HUES64 (cell line): Measurements from ENCODE around the gene TMEM132D.

Experiments
- H3K27ac ChIP-seq: 2 replicates; pipeline ENCODE4 v1.7.0; 2013; ENCODE audit warnings: low read depth, low read length, inconsistent platforms
- H3K27me3 ChIP-seq: 2 replicates; pipeline ENCODE4 v1.6.1; 2013; ENCODE audit warnings: mild to moderate bottlenecking, low read length; ENCODE audit not compliant: insufficient read depth
- H3K36me3 ChIP-seq: 2 replicates; pipeline ENCODE4 v1.6.1; 2013; ENCODE audit warnings: mild to moderate bottlenecking, low read length; ENCODE audit not compliant: insufficient read depth
- H3K4me1 ChIP-seq: 2 replicates; pipeline ENCODE4 v1.6.1; 2013; ENCODE audit warnings: mild to moderate bottlenecking, low read length, moderate library complexity; ENCODE audit not compliant: insufficient read depth
- H3K4me3 ChIP-seq: 2 replicates; pipeline ENCODE4 v1.5.1; 2013; ENCODE audit warnings: mild to moderate bottlenecking, low read length, moderate library complexity
- H3K9ac ChIP-seq: 2 replicates; pipeline ENCODE4 v1.6.1; 2013; ENCODE audit warnings: mild to moderate bottlenecking, low read depth, low read length
- H3K9me3 ChIP-seq: 2 replicates; pipeline ENCODE4 v1.6.1; 2013; ENCODE audit warnings: low read depth, low read length; ENCODE audit not compliant: insufficient read depth
- WGBS: fragments of 150-250, 120-280 bp; methylation state at CpG from one replicate; pipeline ENCODE4 v1.1.7; 2013; ENCODE audit warnings: missing lambda C conversion rate; 5-methylcytosine and 5-hydroxymethylcytosine counted together

TMEM132D gene

GRCh38 chr12:129662234-129662633 is 241.6 kb downstream of the TMEM132D start:
- no peaks in the 10 kb centered on the region for H3K36me3 ChIP-seq
- 95% methylated on average over 9 of the region's 9 CpGs for WGBS
- H3K27me3 ChIP-seq = no peaks in the 10 kb centered on the region
- H3K9ac ChIP-seq = no peak overlapping the region
- H3K4me3 ChIP-seq = no peak overlapping the region
- no peak overlapping the region for H3K27ac ChIP-seq
- H3K4me1 ChIP-seq = peaks cover 29% of the 10 kb centered on the region
- peaks cover 2% of the 10 kb centered on the region; the same call in 1 of the 2 replicates for H3K9me3 ChIP-seq

- Histone ChIP-seq H3K4me1 (peaks cover 37% of the 10 kb centered on the region), H3K27me3 (no peaks in the 10 kb centered on the region), H3K27ac (peak overlapping the region; percentile 38; the same call in 1 of the 2 replicates), H3K36me3 (no peaks in the 10 kb centered on the region), H3K9ac (no peak overlapping the region), H3K4me3 (no peak overlapping the region), H3K9me3 (peaks cover 2% of the 10 kb centered on the region; the same call in 1 of the 2 replicates)
- WGBS = 43% methylated on average over 7 of the region's 7 CpGs
Measured at GRCh38 chr12:129660946-129661345, 242.9 kb downstream of the TMEM132D start.

GRCh38 chr12:129659961-129660622 is 243.7 kb downstream of the TMEM132D start:
- Histone ChIP-seq H3K27ac (peak overlapping the region; percentile 3; the same call in 1 of the 2 replicates), H3K4me3 (no peak overlapping the region), H3K27me3 (no peaks in the 10 kb centered on the region), H3K9me3 (peaks cover 2% of the 10 kb centered on the region; the same call in 1 of the 2 replicates), H3K36me3 (no peaks in the 10 kb centered on the region), H3K9ac (no peak overlapping the region), H3K4me1 (peaks cover 33% of the 10 kb centered on the region)
- 87% methylated on average over 9 of the region's 9 CpGs for WGBS

- H3K4me1 ChIP-seq = peaks cover 30% of the 10 kb centered on the region
Measured at GRCh38 chr12:129657179-129657578, 246.6 kb downstream of the TMEM132D start.

GRCh38 chr12:129651951-129652350 is 251.9 kb downstream of the TMEM132D start:
- no peak overlapping the region for H3K9ac ChIP-seq
- 94% methylated on average over 6 of the region's 6 CpGs for WGBS

More at GRCh38 chr12:129657179-129657578, 246.6 kb downstream of the TMEM132D start:
- H3K9ac ChIP-seq = 0 out of 2 replicates have a peak overlapping the region, but pooled peaks have one; percentile 8
- 38% methylated on average over 3 of the region's 4 CpGs for WGBS
- peaks cover 4% of the 10 kb centered on the region; the same call in 1 of the 2 replicates for H3K9me3 ChIP-seq
- H3K36me3 ChIP-seq = no peaks in the 10 kb centered on the region
- H3K27ac ChIP-seq = 0 out of 2 replicates have a peak overlapping the region, but pooled peaks have one; percentile 20
- no peak overlapping the region for H3K4me3 ChIP-seq
- no peaks in the 10 kb centered on the region for H3K27me3 ChIP-seq

GRCh38 chr12:129641926-129642325 is 261.9 kb downstream of the TMEM132D start:
- 65% methylated on average over 6 of the region's 6 CpGs for WGBS
- H3K4me1 ChIP-seq = peaks cover 7% of the 10 kb centered on the region
- H3K27me3 ChIP-seq = no peaks in the 10 kb centered on the region
- H3K9me3 ChIP-seq = no peaks in the 10 kb centered on the region
- H3K36me3 ChIP-seq = no peaks in the 10 kb centered on the region
- no peak overlapping the region for H3K4me3 ChIP-seq
- H3K27ac ChIP-seq = no peak overlapping the region
- no peak overlapping the region for H3K9ac ChIP-seq

More at GRCh38 chr12:129651951-129652350, 251.9 kb downstream of the TMEM132D start:
- Histone ChIP-seq H3K9me3 (peaks cover 10% of the 10 kb centered on the region; the same call in 1 of the 2 replicates), H3K27me3 (no peaks in the 10 kb centered on the region), H3K4me1 (peaks cover 6% of the 10 kb centered on the region), H3K4me3 (no peak overlapping the region), H3K27ac (no peak overlapping the region), H3K36me3 (no peaks in the 10 kb centered on the region)

- H3K27me3 ChIP-seq = no peaks in the 10 kb centered on the region
- no peak overlapping the region for H3K27ac ChIP-seq
- no peak overlapping the region for H3K4me3 ChIP-seq
- no peaks in the 10 kb centered on the region for H3K9me3 ChIP-seq
- 31% methylated on average over 6 of the region's 6 CpGs for WGBS
- H3K36me3 ChIP-seq = no peaks in the 10 kb centered on the region
- peaks cover 56% of the 10 kb centered on the region for H3K4me1 ChIP-seq
- H3K9ac ChIP-seq = 0 out of 2 replicates have a peak overlapping the region, but pooled peaks have one; percentile 3
Measured at GRCh38 chr12:129635021-129635685, 268.7 kb downstream of the TMEM132D start.

- peaks cover 60% of the 10 kb centered on the region for H3K4me1 ChIP-seq
- no peak overlapping the region for H3K4me3 ChIP-seq
- H3K9me3 ChIP-seq = no peaks in the 10 kb centered on the region
- H3K27me3 ChIP-seq = no peaks in the 10 kb centered on the region
- no peak overlapping the region for H3K27ac ChIP-seq
- H3K9ac ChIP-seq = no peak overlapping the region
- H3K36me3 ChIP-seq = no peaks in the 10 kb centered on the region
- WGBS = 74% methylated on average over 6 of the region's 6 CpGs
Measured at GRCh38 chr12:129631316-129631715, 272.5 kb downstream of the TMEM132D start.

GRCh38 chr12:129629901-129630300 is 273.9 kb downstream of the TMEM132D start:
- no peak overlapping the region for H3K4me3 ChIP-seq

GRCh38 chr12:129622566-129622965 is 281.3 kb downstream of the TMEM132D start:
- H3K9me3 ChIP-seq = no peaks in the 10 kb centered on the region
- no peak overlapping the region for H3K9ac ChIP-seq
- H3K4me1 ChIP-seq = no peaks in the 10 kb centered on the region
- H3K27ac ChIP-seq = no peak overlapping the region
- no peak overlapping the region for H3K4me3 ChIP-seq
- 96% methylated on average over 4 of the region's 4 CpGs for WGBS
- no peaks in the 10 kb centered on the region for H3K27me3 ChIP-seq
- no peaks in the 10 kb centered on the region for H3K36me3 ChIP-seq

More at GRCh38 chr12:129629901-129630300, 273.9 kb downstream of the TMEM132D start:
- Histone ChIP-seq H3K27me3 (no peaks in the 10 kb centered on the region), H3K27ac (no peak overlapping the region), H3K4me1 (peaks cover 46% of the 10 kb centered on the region), H3K9me3 (no peaks in the 10 kb centered on the region), H3K9ac (no peak overlapping the region), H3K36me3 (no peaks in the 10 kb centered on the region)
- WGBS = 83% methylated on average over 1 of the region's 1 CpG

GRCh38 chr12:129619271-129619670 is 284.6 kb downstream of the TMEM132D start:
- H3K27me3 ChIP-seq = no peaks in the 10 kb centered on the region
- H3K27ac ChIP-seq = no peak overlapping the region
- no peaks in the 10 kb centered on the region for H3K36me3 ChIP-seq
- no peak overlapping the region for H3K4me3 ChIP-seq
- no peak overlapping the region for H3K9ac ChIP-seq
- H3K9me3 ChIP-seq = no peaks in the 10 kb centered on the region
- H3K4me1 ChIP-seq = no peaks in the 10 kb centered on the region
- 82% methylated on average over 5 of the region's 5 CpGs for WGBS
